T-helper 2 cell treated with Interferon-gamma antibody and Interleukin-4, amounts not matched to agents 5 μg/mL and 100 μg/mL, for 36 hours (primary cell): ENCODE data around the gene TUBB2A.
"Not testable (repeated sequence)": the region's sequence is repeated elsewhere in the genome, so short reads cannot be mapped to it uniquely, and the experiment has no call there.

Experiments used
- DNase-seq: peaks from one replicate; pipeline ENCODE4 v3.0.0; 2021; ENCODE audit warnings: low spot score
- H3K27ac Mint-ChIP-seq: one replicate; pipeline ENCODE4 v1.8.0; 2021; ENCODE audit warnings: mild to moderate bottlenecking, mixed read lengths
- H3K27me3 Mint-ChIP-seq: one replicate; pipeline ENCODE4 v1.8.0; 2021; ENCODE audit warnings: low read depth, mixed read lengths
- H3K36me3 Mint-ChIP-seq: one replicate; pipeline ENCODE4 v1.8.0; 2021; ENCODE audit warnings: low read depth, mixed read lengths
- H3K4me1 Mint-ChIP-seq: one replicate; pipeline ENCODE4 v1.8.0; 2021; ENCODE audit warnings: low read depth, mixed read lengths
- H3K4me3 Mint-ChIP-seq: one replicate; pipeline ENCODE4 v1.8.0; 2022; ENCODE audit warnings: mild to moderate bottlenecking, moderate library complexity, mixed read lengths
- H3K9me3 Mint-ChIP-seq: one replicate; pipeline ENCODE4 v1.8.0; 2021; ENCODE audit warnings: mixed read lengths

Gene TUBB2A

DNA sequence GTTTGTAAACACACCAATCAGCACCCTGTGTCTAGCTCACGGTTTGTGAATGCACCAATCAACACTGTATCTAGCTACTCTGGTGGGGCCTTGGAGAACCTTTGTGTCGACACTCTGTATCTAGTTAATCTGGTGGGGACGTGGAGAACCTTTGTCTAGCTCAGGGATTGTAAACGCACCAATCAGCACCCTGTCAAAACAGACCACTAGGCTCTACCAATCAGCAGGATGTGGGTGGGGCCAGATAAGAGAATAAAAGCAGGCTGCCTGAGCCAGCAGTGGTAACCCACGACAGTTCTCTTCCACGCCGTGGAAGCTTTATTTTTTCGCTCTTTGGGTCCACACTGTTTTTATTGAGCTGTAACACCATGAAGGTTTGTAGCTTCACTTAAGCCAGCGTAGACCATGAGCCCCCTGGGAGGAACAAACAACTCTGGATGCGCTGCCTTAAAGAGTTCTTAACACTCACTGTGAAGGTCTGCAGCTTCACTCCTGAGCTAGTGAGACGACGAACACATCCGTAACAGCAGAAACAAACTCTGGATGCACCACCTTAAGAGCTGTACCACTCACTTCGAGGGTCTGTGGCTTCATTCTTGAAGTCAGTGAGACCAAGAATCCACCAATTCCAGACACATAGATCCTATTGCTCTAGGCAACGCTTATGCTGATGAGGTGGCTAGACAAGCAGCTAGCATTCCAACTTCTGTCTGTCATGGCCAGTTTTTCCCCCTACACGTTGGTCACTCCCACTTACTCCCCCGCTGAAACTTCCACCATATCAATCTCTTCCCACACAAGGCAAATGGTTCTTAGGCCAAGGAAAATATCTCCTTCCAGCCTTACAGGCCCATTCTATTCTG, 14.2 kb upstream of the TUBB2A start:
- H3K9me3 Mint-ChIP-seq, H3K4me3 Mint-ChIP-seq, DNase-seq, H3K4me1 Mint-ChIP-seq, H3K36me3 Mint-ChIP-seq, H3K27ac Mint-ChIP-seq: not testable (repeated sequence)
- peaks cover 12% of the 10 kb centered on the region for H3K27me3 Mint-ChIP-seq

- H3K36me3 Mint-ChIP-seq, H3K27ac Mint-ChIP-seq, DNase-seq, H3K9me3 Mint-ChIP-seq, H3K4me3 Mint-ChIP-seq, H3K4me1 Mint-ChIP-seq: not testable (repeated sequence)
- peaks cover 21% of the 10 kb centered on the region for H3K27me3 Mint-ChIP-seq
Measured at GRCh38 chr6:3170676-3171075, 13.3 kb upstream of the TUBB2A start.

DNA sequence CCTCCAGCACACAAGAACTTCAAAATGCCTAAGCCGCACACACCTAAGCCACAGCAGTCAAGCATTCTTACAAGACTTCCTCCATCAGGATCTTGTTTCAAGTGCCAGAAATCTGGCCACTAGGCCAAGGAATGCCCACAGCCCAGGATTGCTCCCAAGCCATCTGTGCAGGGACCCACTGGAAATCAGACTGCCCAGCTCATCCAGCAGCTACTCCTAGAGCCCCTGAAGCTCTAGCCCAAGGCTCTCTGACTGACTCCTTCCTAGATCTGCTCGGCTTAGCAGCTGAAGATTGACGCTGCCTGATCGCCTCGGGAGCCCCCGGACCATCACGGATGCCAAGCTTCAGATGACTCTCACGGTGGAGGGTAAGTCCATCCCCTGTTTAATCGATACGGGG, 10.7 kb upstream of the TUBB2A start:
- not testable (repeated sequence) for H3K36me3 Mint-ChIP-seq, DNase-seq, H3K27ac Mint-ChIP-seq, H3K9me3 Mint-ChIP-seq, H3K4me3 Mint-ChIP-seq, H3K4me1 Mint-ChIP-seq
- peaks cover 33% of the 10 kb centered on the region for H3K27me3 Mint-ChIP-seq

- H3K4me3 Mint-ChIP-seq, H3K9me3 Mint-ChIP-seq, H3K4me1 Mint-ChIP-seq, DNase-seq, H3K36me3 Mint-ChIP-seq, H3K27ac Mint-ChIP-seq: not testable (repeated sequence)
- peaks cover 42% of the 10 kb centered on the region for H3K27me3 Mint-ChIP-seq
Measured at GRCh38 chr6:3166535-3167225, 9.3 kb upstream of the TUBB2A start.

GRCh38 chr6:3165631-3166534, 8.5 kb upstream of the TUBB2A start:
- Mint-ChIP-seq H3K27ac (no peak overlapping the region), H3K27me3 (peaks cover 49% of the 10 kb centered on the region), H3K36me3 (peaks cover 2% of the 10 kb centered on the region), H3K4me3 (no peak overlapping the region), H3K9me3 (no peaks in the 10 kb centered on the region), H3K4me1 (peaks cover 7% of the 10 kb centered on the region)
- no peak for DNase-seq

DNA sequence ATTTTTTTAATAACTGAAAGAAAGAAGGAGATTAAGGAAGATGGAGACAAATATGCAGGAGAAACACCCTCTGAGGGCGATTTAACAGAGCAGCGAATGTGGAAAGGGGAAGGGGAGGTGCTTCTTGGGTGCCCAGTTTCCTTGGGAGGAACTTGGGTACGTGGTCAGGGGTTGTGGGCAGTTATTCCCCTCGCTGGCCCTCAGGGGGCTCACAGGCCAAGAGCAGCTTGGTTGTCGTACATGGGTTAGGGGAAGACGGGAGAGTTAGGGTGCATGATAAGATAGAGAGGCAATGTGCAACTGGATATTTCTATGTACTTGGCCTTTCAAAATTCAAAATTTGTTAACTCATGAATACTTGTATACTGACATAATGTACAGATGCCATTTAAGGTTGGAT, 7.0 kb upstream of the TUBB2A start:
- Mint-ChIP-seq H3K36me3 (peaks cover 5% of the 10 kb centered on the region), H3K4me3 (no peak overlapping the region), H3K27ac (no peak overlapping the region), H3K27me3 (peaks cover 62% of the 10 kb centered on the region), H3K9me3 (peaks cover 3% of the 10 kb centered on the region), H3K4me1 (peaks cover 15% of the 10 kb centered on the region)
- DNase-seq = no peak

DNA sequence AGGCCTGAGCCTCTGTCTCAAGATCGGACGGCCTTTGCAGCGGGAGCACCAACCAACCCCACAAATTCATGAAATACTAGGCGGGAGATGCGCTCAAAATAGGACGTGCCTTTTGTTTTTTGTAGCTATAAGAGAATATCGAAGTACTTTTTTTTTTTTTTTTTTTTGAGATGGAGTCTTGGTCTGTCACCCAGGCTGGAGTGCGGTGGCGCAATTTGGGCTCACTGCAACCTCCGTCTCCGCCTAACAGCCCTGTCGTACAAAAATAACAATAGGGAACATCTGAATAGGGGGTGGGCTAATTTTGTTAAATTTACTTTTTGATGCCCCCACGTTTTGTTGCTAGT, 5.9 kb upstream of the TUBB2A start:
- H3K27me3 Mint-ChIP-seq = peaks cover 70% of the 10 kb centered on the region
- peaks cover 16% of the 10 kb centered on the region for H3K4me1 Mint-ChIP-seq
- H3K4me3 Mint-ChIP-seq = peak overlapping the region; percentile 86
- H3K27ac Mint-ChIP-seq = peak overlapping the region; percentile 56
- DNase-seq = no peak
- H3K9me3 Mint-ChIP-seq = peaks cover 3% of the 10 kb centered on the region
- peaks cover 5% of the 10 kb centered on the region for H3K36me3 Mint-ChIP-seq

- H3K36me3 Mint-ChIP-seq = peaks cover 5% of the 10 kb centered on the region
- H3K4me3 Mint-ChIP-seq = peak overlapping the region; percentile 86
- H3K9me3 Mint-ChIP-seq = peaks cover 3% of the 10 kb centered on the region
- H3K27ac Mint-ChIP-seq = peak overlapping the region; percentile 56
- peaks cover 18% of the 10 kb centered on the region for H3K4me1 Mint-ChIP-seq
- DNase-seq = peak; percentile 46
- peaks cover 70% of the 10 kb centered on the region for H3K27me3 Mint-ChIP-seq
Measured at GRCh38 chr6:3162565-3163247, 5.4 kb upstream of the TUBB2A start.

DNA sequence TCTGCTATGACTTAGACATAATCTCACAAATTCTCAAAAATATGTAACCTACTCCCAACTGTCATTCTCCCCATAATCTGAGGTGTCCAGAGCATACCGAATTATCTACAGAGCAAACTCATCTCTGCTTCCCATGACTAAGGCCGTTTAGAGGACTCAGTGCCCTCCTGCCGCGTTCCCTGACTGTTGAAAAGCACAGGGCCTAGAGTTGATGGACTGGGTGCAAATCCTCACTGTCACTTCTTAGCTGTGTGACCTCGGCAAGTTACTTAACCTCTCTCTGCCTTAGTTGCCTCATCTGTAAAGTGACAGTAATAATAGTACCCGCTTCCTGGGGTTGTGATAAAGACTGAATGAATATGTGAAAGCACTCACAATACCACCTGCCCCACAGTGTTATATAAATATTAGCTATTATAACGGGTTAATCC, 4.7 kb upstream of the TUBB2A start:
- no peak overlapping the region for H3K27ac Mint-ChIP-seq
- no peak for DNase-seq
- H3K4me3 Mint-ChIP-seq = peak overlapping the region; percentile 60
- H3K9me3 Mint-ChIP-seq = peaks cover 3% of the 10 kb centered on the region
- peaks cover 5% of the 10 kb centered on the region for H3K36me3 Mint-ChIP-seq
- H3K27me3 Mint-ChIP-seq = peaks cover 66% of the 10 kb centered on the region
- peaks cover 18% of the 10 kb centered on the region for H3K4me1 Mint-ChIP-seq

- H3K36me3 Mint-ChIP-seq = peaks cover 5% of the 10 kb centered on the region
- peak; percentile 18 for DNase-seq
- H3K4me1 Mint-ChIP-seq = peaks cover 23% of the 10 kb centered on the region
- peaks cover 3% of the 10 kb centered on the region for H3K9me3 Mint-ChIP-seq
- peak overlapping the region; percentile 39 for H3K4me3 Mint-ChIP-seq
- peaks cover 62% of the 10 kb centered on the region for H3K27me3 Mint-ChIP-seq
- no peak overlapping the region for H3K27ac Mint-ChIP-seq
Measured at GRCh38 chr6:3159805-3160781, 2.7 kb upstream of the TUBB2A start.

DNA sequence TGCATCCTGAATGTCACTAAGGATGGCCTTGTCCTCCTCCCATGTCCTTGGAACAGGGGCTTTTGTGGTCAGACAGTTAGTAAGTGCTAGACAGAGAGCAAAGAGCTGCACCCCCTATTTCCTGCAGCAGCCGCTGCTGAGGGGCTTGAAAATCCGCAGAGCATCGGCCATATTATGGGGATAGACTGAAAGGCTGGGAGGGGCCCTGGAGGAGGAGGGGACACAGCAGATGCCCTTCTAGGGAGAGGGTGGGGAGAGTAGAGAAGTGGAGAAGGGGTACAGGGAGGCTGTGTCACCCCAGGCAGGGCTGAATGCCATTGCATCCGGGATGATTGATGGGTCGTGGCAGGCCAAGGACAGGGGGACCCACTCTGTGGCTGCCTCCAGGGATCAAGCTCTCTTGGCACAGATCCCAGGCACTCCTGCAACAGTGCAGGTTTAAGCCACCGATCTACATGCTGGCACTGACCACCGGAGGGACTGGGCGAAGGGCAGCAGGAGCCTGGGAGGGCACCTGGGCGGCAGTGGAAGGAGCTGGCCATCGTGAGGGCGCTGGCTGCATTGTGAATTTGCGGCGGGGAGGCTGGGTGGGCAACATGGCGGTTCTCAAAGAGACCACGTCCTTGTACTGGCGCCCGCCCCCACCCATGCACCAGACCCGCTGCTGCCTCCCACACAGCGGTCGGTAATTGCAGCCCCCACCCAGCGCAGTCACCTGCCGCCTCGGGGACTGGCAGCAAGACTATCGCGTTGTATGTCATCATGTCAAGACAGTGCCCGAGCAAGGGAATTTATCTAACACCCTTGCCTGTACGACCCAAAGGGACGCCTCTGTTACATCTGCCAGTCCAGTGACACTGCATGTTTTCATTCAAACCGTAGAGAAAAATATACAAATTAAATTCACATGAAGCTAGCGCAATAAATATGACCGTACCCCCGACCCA, 887 bp downstream of the TUBB2A start:
- Mint-ChIP-seq H3K4me3 (peak overlapping the region; percentile 80), H3K4me1 (peaks cover 16% of the 10 kb centered on the region), H3K27me3 (peaks cover 46% of the 10 kb centered on the region), H3K27ac (peak overlapping the region; percentile 82)
- not testable (repeated sequence) for H3K9me3 Mint-ChIP-seq, H3K36me3 Mint-ChIP-seq
- peak; percentile 16 for DNase-seq

GRCh38 chr6:3155416-3155815, 1.9 kb downstream of the TUBB2A start:
- peaks cover 15% of the 10 kb centered on the region for H3K4me1 Mint-ChIP-seq
- peak overlapping the region; percentile 80 for H3K4me3 Mint-ChIP-seq
- H3K27ac Mint-ChIP-seq = not testable (repeated sequence)

More at GRCh38 chr6:3155416-3155815, 1.9 kb downstream of the TUBB2A start:
- not testable (repeated sequence) for H3K36me3 Mint-ChIP-seq, H3K9me3 Mint-ChIP-seq, DNase-seq
- peaks cover 36% of the 10 kb centered on the region for H3K27me3 Mint-ChIP-seq
